GM21528 (cell line): ENCODE measurements around the gene CACTIN.

Experiments used
- ATAC-seq: cut with Tn5 transposase; IDR thresholded peaks from one replicate; pipeline ENCODE4 v1.9.1; 2021; ENCODE audit warnings: mild to moderate bottlenecking, moderate library complexity; ENCODE audit not compliant: unreplicated experiment, low FRiP score

CACTIN gene

GRCh38 chr19:3613818-3614661, 12.6 kb downstream of the CACTIN start:
- ATAC-seq = no peak

- no peak for ATAC-seq
Observed at GRCh38 chr19:3612901-3613741, 13.5 kb downstream of the CACTIN start.

- no peak for ATAC-seq
Observed at GRCh38 chr19:3612330-3612729, 14.3 kb downstream of the CACTIN start.

GRCh38 chr19:3611841-3612240, 14.7 kb downstream of the CACTIN start:
- no peak for ATAC-seq

GRCh38 chr19:3610745-3611717, 15.6 kb downstream of the CACTIN start:
- no peak for ATAC-seq

- ATAC-seq = no peak
Observed at GRCh38 chr19:3609779-3610719, 16.5 kb downstream of the CACTIN start.

- ATAC-seq = no peak
Observed at GRCh38 chr19:3608750-3609322, 17.8 kb downstream of the CACTIN start.

GRCh38 chr19:3608079-3608641, 18.4 kb downstream of the CACTIN start:
- no peak for ATAC-seq

- ATAC-seq = no peak
Observed at GRCh38 chr19:3607303-3608078, 19.1 kb downstream of the CACTIN start.

- no peak for ATAC-seq
Observed at GRCh38 chr19:3606690-3607289, 19.8 kb downstream of the CACTIN start, which contains the start of gene TBXA2R. Gene TBXA2R (minus strand): TSS chr19:3606875. CDS start chr19:3600634, 6,241 bp downstream.

- no peak for ATAC-seq
Observed at GRCh38 chr19:3606174-3606689, 20.4 kb downstream of the CACTIN start.

- no peak for ATAC-seq
Observed at GRCh38 chr19:3605770-3606169, 20.8 kb downstream of the CACTIN start.

GRCh38 chr19:3605361-3605760, 21.2 kb downstream of the CACTIN start:
- ATAC-seq = no peak

- ATAC-seq = no peak
Observed at GRCh38 chr19:3604987-3605343, 21.6 kb downstream of the CACTIN start.

GRCh38 chr19:3604227-3604986, 22.2 kb downstream of the CACTIN start:
- ATAC-seq = no peak

- no peak for ATAC-seq
Observed at GRCh38 chr19:3603121-3603811, 23.3 kb downstream of the CACTIN start.
